WTC11 (cell line): Measurements from ENCODE around the gene EPHX1. TPM values are rescaled to one million over a fixed set of nuclear protein-coding genes. Genes with fewer than 3 reads are reported as not detected.

Experiments
- AFF4 ChIP-seq: sonication (generic); formaldehyde crosslinking; IDR thresholded peaks from 2 replicates; pipeline ENCODE4 v1.8.1; 2023; ENCODE audit warnings: mild to moderate bottlenecking, missing genetic modification reagents, borderline replicate concordance
- FOXP4 ChIP-seq: sonication (generic); formaldehyde crosslinking; IDR thresholded peaks from 2 replicates; pipeline ENCODE4 v1.8.0; 2022; ENCODE audit warnings: mild to moderate bottlenecking, missing genetic modification reagents
- GRHL2 ChIP-seq: fragments of 250-450 bp; sonication (Bioruptor Pico); IDR thresholded peaks from 2 replicates; pipeline ENCODE4 v1.8.0; 2022; ENCODE audit warnings: mild to moderate bottlenecking, moderate library complexity; ENCODE audit not compliant: insufficient replicate concordance, severe bottlenecking
- GTF2I ChIP-seq: fragments of 250-450 bp; sonication (Bioruptor Pico); conservative IDR thresholded peaks from 2 replicates; pipeline ENCODE4 v1.4.0; 2021; ENCODE audit warnings: mild to moderate bottlenecking
- HMGXB4 ChIP-seq: sonication (generic); formaldehyde crosslinking; IDR thresholded peaks from 2 replicates; pipeline ENCODE4 v1.8.1; 2023; ENCODE audit warnings: mild to moderate bottlenecking, moderate library complexity, missing genetic modification reagents
- IRF2 ChIP-seq: sonication (generic); formaldehyde crosslinking; IDR thresholded peaks from 2 replicates; pipeline ENCODE4 v1.8.0; 2022; ENCODE audit warnings: low read depth, missing genetic modification reagents, borderline replicate concordance
- JUN ChIP-seq: sonication (generic); formaldehyde crosslinking; IDR thresholded peaks from 2 replicates; pipeline ENCODE4 v1.8.0; 2023; ENCODE audit warnings: mild to moderate bottlenecking, missing genetic modification reagents
- RELA ChIP-seq: sonication (generic); formaldehyde crosslinking; IDR thresholded peaks from 2 replicates; pipeline ENCODE4 v1.8.1; 2022; ENCODE audit warnings: missing genetic modification reagents, mild to moderate bottlenecking, borderline replicate concordance
- SOX15 ChIP-seq: fragments of 250-450 bp; sonication (Bioruptor Pico); IDR thresholded peaks from 2 replicates; pipeline ENCODE4 v1.9.0; 2021; ENCODE audit warnings: mild to moderate bottlenecking
- ZNF232 ChIP-seq: sonication (generic); formaldehyde crosslinking; IDR thresholded peaks from 2 replicates; pipeline ENCODE4 v1.8.0; 2022; ENCODE audit warnings: mild to moderate bottlenecking, missing genetic modification reagents
- ZNF263 ChIP-seq: sonication (generic); formaldehyde crosslinking; IDR thresholded peaks from 2 replicates; pipeline ENCODE4 v1.8.1; 2022; ENCODE audit warnings: low read depth, mild to moderate bottlenecking, moderate library complexity, missing genetic modification reagents
- ZNF281 ChIP-seq: sonication (generic); formaldehyde crosslinking; IDR thresholded peaks from 2 replicates; pipeline ENCODE4 v1.8.0; 2023; ENCODE audit warnings: mild to moderate bottlenecking, missing genetic modification reagents
- ZNF396 ChIP-seq: fragments of 250-450 bp; sonication (Bioruptor Pico); IDR thresholded peaks from 2 replicates; pipeline ENCODE4 v1.8.0; 2021; ENCODE audit warnings: mild to moderate bottlenecking, moderate library complexity, borderline replicate concordance
- ZNF423 ChIP-seq: fragments of 250-450 bp; sonication (Bioruptor Pico); IDR thresholded peaks from 2 replicates; pipeline ENCODE4 v2.1.2; 2022; ENCODE audit warnings: mild to moderate bottlenecking, moderate library complexity
- ZNF512 ChIP-seq: sonication (generic); formaldehyde crosslinking; IDR thresholded peaks from 2 replicates; pipeline ENCODE4 v1.8.1; 2022; ENCODE audit warnings: missing genetic modification reagents, borderline replicate concordance
- ZNF671 ChIP-seq: fragments of 250-450 bp; sonication (Bioruptor Pico); IDR thresholded peaks from 2 replicates; pipeline ENCODE4 v1.8.0; 2021; ENCODE audit warnings: mild to moderate bottlenecking
- ZSCAN18 ChIP-seq: fragments of 250-450 bp; sonication (Bioruptor Pico); IDR thresholded peaks from 2 replicates; pipeline ENCODE4 v2.1.2; 2022; ENCODE audit warnings: mild to moderate bottlenecking, moderate library complexity
- total RNA-seq: library from RNA; stranded (reverse); gene quantifications from 3 replicates; pipeline ENCODE4 v1.2.3, GENCODE V29; 2021
- TF ChIP-seq, protein P1 (sequence below): sonication (generic); formaldehyde crosslinking; IDR thresholded peaks from 2 replicates; pipeline ENCODE4 v1.8.1; 2022; ENCODE audit warnings: mild to moderate bottlenecking, missing genetic modification reagents, moderate library complexity, borderline replicate concordance
- TF ChIP-seq, protein P2 (sequence below): fragments of 250-450 bp; sonication (Bioruptor Pico); IDR thresholded peaks from 2 replicates; pipeline ENCODE4 v1.9.0; 2021; ENCODE audit warnings: moderate library complexity, mild to moderate bottlenecking, inconsistent platforms, borderline replicate concordance
- TF ChIP-seq, protein P3 (sequence below): sonication (generic); formaldehyde crosslinking; IDR thresholded peaks from 2 replicates; pipeline ENCODE4 v1.8.0; 2023; ENCODE audit warnings: missing genetic modification reagents
- TF ChIP-seq, protein P4 (sequence below): sonication (generic); formaldehyde crosslinking; conservative IDR thresholded peaks from 2 replicates; pipeline ENCODE4 v1.8.1; 2022; ENCODE audit warnings: mild to moderate bottlenecking, missing genetic modification reagents

EPHX1 gene
- total RNA-seq, 1 experiment from 2014 or later: 60.9 TPM

DNA sequence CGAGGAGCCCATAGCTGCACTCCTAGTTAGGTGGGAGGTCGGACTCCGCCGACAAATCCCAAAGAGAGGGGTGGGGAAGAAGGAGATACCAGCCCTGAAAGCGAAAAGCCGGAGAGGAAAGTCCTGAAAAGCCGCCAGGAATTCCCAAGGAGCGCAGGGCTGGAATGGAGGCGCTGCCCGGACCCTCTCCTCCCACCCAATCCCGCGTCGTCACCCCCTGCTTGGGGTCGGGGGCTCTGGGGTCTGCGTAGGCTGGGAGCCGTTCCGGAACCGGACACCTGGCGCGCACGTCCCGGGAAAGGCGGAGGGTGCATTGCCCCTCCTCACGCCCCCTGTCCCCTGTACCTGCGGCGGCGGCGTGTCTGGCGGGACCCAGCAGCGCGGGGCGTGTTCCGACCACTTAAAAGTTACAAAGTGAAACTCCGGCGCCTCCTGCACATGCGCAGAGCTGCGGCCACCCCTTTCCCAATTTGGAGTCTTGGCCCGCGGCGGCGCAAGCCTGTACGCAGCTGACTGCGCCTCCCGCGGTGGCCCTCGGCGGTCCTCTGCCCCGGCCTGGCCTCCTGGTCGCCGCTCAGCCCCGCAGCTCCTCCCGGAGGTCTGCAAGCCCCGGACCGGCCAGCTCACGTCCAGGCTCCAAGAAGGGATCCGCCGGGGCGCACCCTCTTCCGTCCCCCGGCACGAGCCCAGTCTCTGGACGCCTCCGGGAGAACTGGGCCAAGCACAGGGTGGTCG is 72.2 kb downstream of the EPHX1 start, which contains the start of gene TMEM63A (continued):
- TF ChIP-seq, protein P1, sequence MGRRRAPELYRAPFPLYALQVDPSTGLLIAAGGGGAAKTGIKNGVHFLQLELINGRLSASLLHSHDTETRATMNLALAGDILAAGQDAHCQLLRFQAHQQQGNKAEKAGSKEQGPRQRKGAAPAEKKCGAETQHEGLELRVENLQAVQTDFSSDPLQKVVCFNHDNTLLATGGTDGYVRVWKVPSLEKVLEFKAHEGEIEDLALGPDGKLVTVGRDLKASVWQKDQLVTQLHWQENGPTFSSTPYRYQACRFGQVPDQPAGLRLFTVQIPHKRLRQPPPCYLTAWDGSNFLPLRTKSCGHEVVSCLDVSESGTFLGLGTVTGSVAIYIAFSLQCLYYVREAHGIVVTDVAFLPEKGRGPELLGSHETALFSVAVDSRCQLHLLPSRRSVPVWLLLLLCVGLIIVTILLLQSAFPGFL (CRISPR knock-in tag): no peak
- TF ChIP-seq, protein P2, sequence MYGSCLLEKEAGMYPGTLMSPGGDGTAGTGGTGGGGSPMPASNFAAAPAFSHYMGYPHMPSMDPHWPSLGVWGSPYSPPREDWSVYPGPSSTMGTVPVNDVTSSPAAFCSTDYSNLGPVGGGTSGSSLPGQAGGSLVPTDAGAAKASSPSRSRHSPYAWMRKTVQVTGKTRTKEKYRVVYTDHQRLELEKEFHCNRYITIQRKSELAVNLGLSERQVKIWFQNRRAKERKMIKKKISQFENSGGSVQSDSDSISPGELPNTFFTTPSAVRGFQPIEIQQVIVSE: no peak
- no peak for TF ChIP-seq ZNF512 (CRISPR knock-in tag)
- no peak for TF ChIP-seq ZSCAN18 (CRISPR knock-in tag)
- no peak for TF ChIP-seq ZNF671 (CRISPR knock-in tag)
- TF ChIP-seq ZNF263: no peak; the same call in 1 of the 2 replicates
- no peak; the same call in 1 of the 2 replicates for TF ChIP-seq ZNF423 (CRISPR knock-in tag)
- TF ChIP-seq, protein P3, sequence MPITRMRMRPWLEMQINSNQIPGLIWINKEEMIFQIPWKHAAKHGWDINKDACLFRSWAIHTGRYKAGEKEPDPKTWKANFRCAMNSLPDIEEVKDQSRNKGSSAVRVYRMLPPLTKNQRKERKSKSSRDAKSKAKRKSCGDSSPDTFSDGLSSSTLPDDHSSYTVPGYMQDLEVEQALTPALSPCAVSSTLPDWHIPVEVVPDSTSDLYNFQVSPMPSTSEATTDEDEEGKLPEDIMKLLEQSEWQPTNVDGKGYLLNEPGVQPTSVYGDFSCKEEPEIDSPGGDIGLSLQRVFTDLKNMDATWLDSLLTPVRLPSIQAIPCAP (CRISPR knock-in tag): no peak
- TF ChIP-seq SOX15 (CRISPR knock-in tag): no peak
- TF ChIP-seq RELA (CRISPR knock-in tag): no peak
- no peak for TF ChIP-seq GRHL2 (CRISPR knock-in tag)
- no peak for TF ChIP-seq GTF2I (CRISPR knock-in tag)
- TF ChIP-seq JUN (CRISPR knock-in tag): no peak
- peak; percentile 80; the same call in 1 of the 2 replicates for TF ChIP-seq HMGXB4 (CRISPR knock-in tag)
- no peak for TF ChIP-seq ZNF281 (CRISPR knock-in tag)
- TF ChIP-seq ZNF232: no peak
- no peak for TF ChIP-seq ZNF396 (CRISPR knock-in tag)
- TF ChIP-seq AFF4 (CRISPR knock-in tag): no peak
- TF ChIP-seq FOXP4 (CRISPR knock-in tag): no peak
- no peak for TF ChIP-seq IRF2
- TF ChIP-seq, protein P4, sequence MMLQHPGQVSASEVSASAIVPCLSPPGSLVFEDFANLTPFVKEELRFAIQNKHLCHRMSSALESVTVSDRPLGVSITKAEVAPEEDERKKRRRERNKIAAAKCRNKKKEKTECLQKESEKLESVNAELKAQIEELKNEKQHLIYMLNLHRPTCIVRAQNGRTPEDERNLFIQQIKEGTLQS (CRISPR knock-in tag): no peak
